ENCODE data around the gene KCNK4.

- TF ChIP-seq EZH2phosphoT487 (IDR thresholded peaks at IDR 0.05) = no peak
- TF ChIP-seq, protein P1, sequence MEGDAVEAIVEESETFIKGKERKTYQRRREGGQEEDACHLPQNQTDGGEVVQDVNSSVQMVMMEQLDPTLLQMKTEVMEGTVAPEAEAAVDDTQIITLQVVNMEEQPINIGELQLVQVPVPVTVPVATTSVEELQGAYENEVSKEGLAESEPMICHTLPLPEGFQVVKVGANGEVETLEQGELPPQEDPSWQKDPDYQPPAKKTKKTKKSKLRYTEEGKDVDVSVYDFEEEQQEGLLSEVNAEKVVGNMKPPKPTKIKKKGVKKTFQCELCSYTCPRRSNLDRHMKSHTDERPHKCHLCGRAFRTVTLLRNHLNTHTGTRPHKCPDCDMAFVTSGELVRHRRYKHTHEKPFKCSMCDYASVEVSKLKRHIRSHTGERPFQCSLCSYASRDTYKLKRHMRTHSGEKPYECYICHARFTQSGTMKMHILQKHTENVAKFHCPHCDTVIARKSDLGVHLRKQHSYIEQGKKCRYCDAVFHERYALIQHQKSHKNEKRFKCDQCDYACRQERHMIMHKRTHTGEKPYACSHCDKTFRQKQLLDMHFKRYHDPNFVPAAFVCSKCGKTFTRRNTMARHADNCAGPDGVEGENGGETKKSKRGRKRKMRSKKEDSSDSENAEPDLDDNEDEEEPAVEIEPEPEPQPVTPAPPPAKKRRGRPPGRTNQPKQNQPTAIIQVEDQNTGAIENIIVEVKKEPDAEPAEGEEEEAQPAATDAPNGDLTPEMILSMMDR (IDR thresholded peaks at IDR 0.05) = no peak
- no peak for TF ChIP-seq EZH2 (IDR thresholded peaks at IDR 0.05)
Observed at GRCh38 chr11:64245797-64246620, 45.1 kb upstream of the KCNK4 start.

Data from neural progenitor cell (in vitro differentiated cells).